ENCODE data around the gene KHSRP. TPM values are rescaled to one million over a fixed set of nuclear protein-coding genes. Genes with fewer than 3 reads are reported as not detected.
A peak's percentile ranks its signal among the peaks of the same experiment; 100 is the strongest.
"Not testable (repeated sequence)": the region's sequence is repeated elsewhere in the genome, so short reads cannot be mapped to it uniquely, and the experiment has no call there.

The KHSRP gene
- total RNA-seq, 1 donor from 2014 or later, result 436 TPM

GRCh38 chr19:6429419-6430221 lies 5.0 kb upstream of the KHSRP start:
- no peak for DNase-seq (ENCODE audit: low spot score, unreplicated experiment)
- Mint-ChIP-seq H3K27ac (no peak overlapping the region), H3K27me3 (peaks cover 18% of the 10 kb centered on the region), H3K4me3 (ENCODE audit: low read depth) (no peak overlapping the region), H3K4me1 (ENCODE audit: low read depth) (no peaks in the 10 kb centered on the region), H3K9me3 (ENCODE audit: low read depth) (no peaks in the 10 kb centered on the region), H3K36me3 (ENCODE audit: insufficient read depth) (peaks cover 3% of the 10 kb centered on the region)
- TF ChIP-seq, protein P1, sequence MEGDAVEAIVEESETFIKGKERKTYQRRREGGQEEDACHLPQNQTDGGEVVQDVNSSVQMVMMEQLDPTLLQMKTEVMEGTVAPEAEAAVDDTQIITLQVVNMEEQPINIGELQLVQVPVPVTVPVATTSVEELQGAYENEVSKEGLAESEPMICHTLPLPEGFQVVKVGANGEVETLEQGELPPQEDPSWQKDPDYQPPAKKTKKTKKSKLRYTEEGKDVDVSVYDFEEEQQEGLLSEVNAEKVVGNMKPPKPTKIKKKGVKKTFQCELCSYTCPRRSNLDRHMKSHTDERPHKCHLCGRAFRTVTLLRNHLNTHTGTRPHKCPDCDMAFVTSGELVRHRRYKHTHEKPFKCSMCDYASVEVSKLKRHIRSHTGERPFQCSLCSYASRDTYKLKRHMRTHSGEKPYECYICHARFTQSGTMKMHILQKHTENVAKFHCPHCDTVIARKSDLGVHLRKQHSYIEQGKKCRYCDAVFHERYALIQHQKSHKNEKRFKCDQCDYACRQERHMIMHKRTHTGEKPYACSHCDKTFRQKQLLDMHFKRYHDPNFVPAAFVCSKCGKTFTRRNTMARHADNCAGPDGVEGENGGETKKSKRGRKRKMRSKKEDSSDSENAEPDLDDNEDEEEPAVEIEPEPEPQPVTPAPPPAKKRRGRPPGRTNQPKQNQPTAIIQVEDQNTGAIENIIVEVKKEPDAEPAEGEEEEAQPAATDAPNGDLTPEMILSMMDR (IDR thresholded peaks at IDR 0.05; ENCODE audit: unreplicated experiment), result no peak

DNA sequence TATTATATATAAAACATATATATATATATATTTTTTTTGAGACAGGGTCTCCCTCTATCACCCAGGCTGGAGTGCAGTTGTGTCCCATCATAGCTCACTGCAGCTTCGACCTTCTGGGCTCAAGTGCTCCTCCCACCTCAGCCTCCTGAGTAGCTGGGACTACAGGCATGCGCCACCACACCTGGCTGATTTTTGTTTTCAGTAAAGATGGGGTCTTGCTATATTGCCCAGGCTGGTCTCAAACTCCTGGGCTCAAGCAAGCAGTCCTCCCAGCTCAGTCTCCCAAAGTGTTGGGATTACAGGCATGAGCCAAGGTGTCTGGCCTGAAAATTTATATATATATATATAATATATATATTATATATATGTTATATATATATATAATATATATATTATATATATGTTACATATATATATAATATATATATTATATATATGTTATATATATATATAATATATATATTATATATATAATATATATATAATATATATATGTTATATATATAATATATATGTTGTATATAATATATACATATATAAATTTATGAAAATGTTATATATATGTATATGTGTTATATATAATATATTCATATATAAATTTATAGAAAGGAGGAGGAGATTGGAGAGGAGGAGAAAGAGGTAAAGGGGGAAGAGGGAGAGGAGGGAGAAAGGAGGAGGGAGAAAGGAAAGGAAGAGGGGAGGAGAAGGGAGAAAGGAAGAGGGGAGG lies 4.2 kb upstream of the KHSRP start:
- peaks cover 18% of the 10 kb centered on the region for H3K27me3 Mint-ChIP-seq
- H3K9me3 Mint-ChIP-seq (ENCODE audit: low read depth); H3K27ac Mint-ChIP-seq; H3K36me3 Mint-ChIP-seq (ENCODE audit: insufficient read depth); H3K4me1 Mint-ChIP-seq (ENCODE audit: low read depth); DNase-seq (ENCODE audit: low spot score, unreplicated experiment); H3K4me3 Mint-ChIP-seq (ENCODE audit: low read depth): not testable (repeated sequence)

GRCh38 chr19:6427131-6427530 lies 2.5 kb upstream of the KHSRP start:
- Mint-ChIP-seq H3K36me3 (ENCODE audit: insufficient read depth) (peaks cover 6% of the 10 kb centered on the region), H3K9me3 (ENCODE audit: low read depth) (no peaks in the 10 kb centered on the region), H3K4me1 (ENCODE audit: low read depth) (peaks cover 10% of the 10 kb centered on the region), H3K4me3 (ENCODE audit: low read depth) (no peak overlapping the region), H3K27ac (no peak overlapping the region), H3K27me3 (peaks cover 18% of the 10 kb centered on the region)
- no peak for DNase-seq (ENCODE audit: low spot score, unreplicated experiment)
- TF ChIP-seq, protein P1 (IDR thresholded peaks at IDR 0.05; ENCODE audit: unreplicated experiment), result no peak

DNA sequence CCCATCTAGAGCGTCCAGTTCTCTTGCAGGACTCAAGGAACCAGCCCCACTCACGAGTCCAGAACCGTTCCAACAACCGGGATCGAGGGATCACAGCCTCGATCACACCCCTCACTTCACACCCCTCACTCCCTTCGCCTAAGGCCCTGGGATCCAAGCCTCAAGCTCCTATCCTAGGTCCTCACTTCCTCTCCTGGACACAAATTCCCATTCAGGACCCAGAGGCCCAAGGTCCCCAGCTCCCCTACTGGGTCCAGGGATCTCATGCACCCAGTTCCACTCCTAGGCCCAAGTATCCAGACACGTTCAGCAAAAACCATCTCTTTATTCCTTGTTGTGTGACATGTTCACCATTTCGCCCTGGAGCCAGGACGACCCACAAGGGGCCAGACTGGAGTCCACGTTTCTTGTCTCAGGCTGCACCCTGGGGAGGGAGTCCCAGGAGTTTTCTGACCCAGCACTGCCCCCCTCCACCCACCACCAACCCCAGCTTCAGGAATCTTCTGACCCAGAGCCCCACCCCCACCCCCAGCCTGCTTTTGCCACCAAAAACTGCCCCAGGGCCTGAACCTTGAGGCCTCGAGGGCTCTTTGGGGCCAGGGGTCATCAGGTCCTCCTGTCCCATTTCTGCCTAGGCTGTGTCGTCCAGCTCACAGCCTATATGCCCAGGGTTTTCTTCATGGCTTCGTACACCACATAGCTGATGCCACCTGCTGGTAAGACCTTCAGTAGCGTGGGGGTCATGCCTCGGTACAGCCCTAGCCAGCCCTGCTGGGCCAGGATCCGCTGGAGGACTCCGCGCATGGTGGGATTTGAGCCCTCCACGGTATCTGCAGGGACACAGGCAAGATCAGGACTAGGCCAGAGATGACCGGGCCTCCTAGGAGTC lies 1.4 kb upstream of the KHSRP start:
- H3K27ac Mint-ChIP-seq, result peak overlapping the region; percentile 90
- H3K27me3 Mint-ChIP-seq, result peaks cover 12% of the 10 kb centered on the region
- no peak for DNase-seq (ENCODE audit: low spot score, unreplicated experiment)
- H3K36me3 Mint-ChIP-seq (ENCODE audit: insufficient read depth), result peaks cover 6% of the 10 kb centered on the region
- TF ChIP-seq, protein P1 (IDR thresholded peaks at IDR 0.05; ENCODE audit: unreplicated experiment), result no peak
- no peaks in the 10 kb centered on the region for H3K9me3 Mint-ChIP-seq (ENCODE audit: low read depth)
- H3K4me1 Mint-ChIP-seq (ENCODE audit: low read depth), result peaks cover 11% of the 10 kb centered on the region
- peak overlapping the region; percentile 70 for H3K4me3 Mint-ChIP-seq (ENCODE audit: low read depth)

DNA sequence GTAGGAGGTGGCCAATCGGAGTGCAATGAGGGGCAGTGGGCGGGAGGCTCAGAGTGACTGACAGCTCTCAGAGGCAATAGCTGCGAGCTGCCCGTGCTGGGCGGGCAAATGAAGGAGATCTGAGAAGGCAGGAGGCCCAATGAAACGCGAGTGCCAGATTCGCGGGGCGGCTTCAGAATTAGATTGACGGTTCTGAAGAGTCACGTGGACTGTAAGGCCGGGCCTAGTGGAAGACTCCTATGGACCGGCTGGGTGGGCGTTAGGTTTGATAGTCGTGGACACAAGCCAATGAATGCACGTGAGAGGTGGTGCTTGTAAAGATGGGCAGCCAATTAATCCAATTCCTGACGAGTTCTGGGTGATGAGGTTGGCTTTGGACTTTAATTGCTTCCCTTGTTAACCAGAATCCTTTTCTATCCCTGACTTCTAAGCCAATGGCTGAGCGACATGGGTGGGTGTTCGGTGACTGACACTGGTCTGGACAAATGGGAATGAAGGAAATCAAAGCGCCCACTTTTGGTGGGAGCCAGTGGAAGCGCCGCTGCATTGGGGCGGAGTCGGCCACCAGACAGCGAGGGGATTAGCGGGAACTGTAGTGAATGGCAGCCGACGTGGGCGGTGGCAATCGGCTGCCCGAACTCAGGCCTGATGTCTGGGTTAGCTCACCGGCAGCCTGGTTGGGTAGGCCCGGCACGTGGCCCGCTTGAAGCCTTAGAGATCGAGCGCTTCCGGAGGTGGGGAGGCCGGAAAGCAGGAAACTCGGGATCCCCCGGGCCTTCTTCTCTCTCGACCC lies 524 bp upstream of the KHSRP start:
- TF ChIP-seq, protein P1 (IDR thresholded peaks at IDR 0.05; ENCODE audit: unreplicated experiment), result no peak
- peak overlapping the region; percentile 90 for H3K27ac Mint-ChIP-seq
- peaks cover 7% of the 10 kb centered on the region for H3K27me3 Mint-ChIP-seq
- H3K36me3 Mint-ChIP-seq (ENCODE audit: insufficient read depth), result peaks cover 6% of the 10 kb centered on the region
- H3K4me1 Mint-ChIP-seq (ENCODE audit: low read depth), result peaks cover 11% of the 10 kb centered on the region
- peak overlapping the region; percentile 70 for H3K4me3 Mint-ChIP-seq (ENCODE audit: low read depth)
- H3K9me3 Mint-ChIP-seq (ENCODE audit: low read depth), result no peaks in the 10 kb centered on the region
- peak; percentile 98 for DNase-seq (ENCODE audit: low spot score, unreplicated experiment)
